ENCODE data around the gene ANXA5.

ANXA5 gene

DNA sequence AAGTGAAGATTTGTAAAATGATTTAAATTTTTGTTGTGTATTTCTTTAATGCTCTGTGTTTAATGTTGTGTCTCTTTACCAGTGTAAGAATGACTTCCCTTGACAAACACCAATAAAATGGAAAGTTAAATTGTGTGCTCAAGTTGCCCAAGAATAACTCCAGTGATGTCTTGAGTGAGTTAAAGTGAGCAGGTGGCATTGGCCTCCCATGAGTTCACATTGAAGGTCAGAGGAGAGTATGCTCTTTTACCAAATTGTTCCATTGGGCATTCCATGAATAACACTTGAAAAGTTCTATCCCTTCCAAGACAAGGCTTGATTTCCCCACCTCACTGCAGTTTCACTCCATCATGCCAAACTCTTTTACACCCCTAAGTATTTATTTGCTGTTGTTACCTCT is 4.5 kb downstream of the ANXA5 start:
- H4K20me1 ChIP-seq (ENCODE audit: insufficient read depth), result no peaks in the 10 kb centered on the region
- H3K4me3 ChIP-seq (IDR thresholded peaks at IDR 0.05; ENCODE audit: insufficient read depth, low read depth, low read length), result no peak overlapping the region
- H3K4me2 ChIP-seq, result no peak overlapping the region
- H3K9ac ChIP-seq, result no peak overlapping the region
- no peak overlapping the region for H3K27ac ChIP-seq
- H3K4me1 ChIP-seq (ENCODE audit: low read depth, poor library complexity, severe bottlenecking), result peaks cover 49% of the 10 kb centered on the region
- no peak overlapping the region for H2AFZ ChIP-seq (ENCODE audit: low read depth)
- TF ChIP-seq, protein P1, sequence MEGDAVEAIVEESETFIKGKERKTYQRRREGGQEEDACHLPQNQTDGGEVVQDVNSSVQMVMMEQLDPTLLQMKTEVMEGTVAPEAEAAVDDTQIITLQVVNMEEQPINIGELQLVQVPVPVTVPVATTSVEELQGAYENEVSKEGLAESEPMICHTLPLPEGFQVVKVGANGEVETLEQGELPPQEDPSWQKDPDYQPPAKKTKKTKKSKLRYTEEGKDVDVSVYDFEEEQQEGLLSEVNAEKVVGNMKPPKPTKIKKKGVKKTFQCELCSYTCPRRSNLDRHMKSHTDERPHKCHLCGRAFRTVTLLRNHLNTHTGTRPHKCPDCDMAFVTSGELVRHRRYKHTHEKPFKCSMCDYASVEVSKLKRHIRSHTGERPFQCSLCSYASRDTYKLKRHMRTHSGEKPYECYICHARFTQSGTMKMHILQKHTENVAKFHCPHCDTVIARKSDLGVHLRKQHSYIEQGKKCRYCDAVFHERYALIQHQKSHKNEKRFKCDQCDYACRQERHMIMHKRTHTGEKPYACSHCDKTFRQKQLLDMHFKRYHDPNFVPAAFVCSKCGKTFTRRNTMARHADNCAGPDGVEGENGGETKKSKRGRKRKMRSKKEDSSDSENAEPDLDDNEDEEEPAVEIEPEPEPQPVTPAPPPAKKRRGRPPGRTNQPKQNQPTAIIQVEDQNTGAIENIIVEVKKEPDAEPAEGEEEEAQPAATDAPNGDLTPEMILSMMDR (conservative IDR thresholded peaks at IDR 0.05; ENCODE audit: low read depth, low read length), result no peak
- no peaks in the 10 kb centered on the region for H3K27me3 ChIP-seq (ENCODE audit: insufficient read depth, low read depth)
- H3K79me2 ChIP-seq (ENCODE audit: insufficient read depth, low read depth), result peaks cover 76% of the 10 kb centered on the region
- no peaks in the 10 kb centered on the region for H3K36me3 ChIP-seq (ENCODE audit: insufficient read depth)

DNA sequence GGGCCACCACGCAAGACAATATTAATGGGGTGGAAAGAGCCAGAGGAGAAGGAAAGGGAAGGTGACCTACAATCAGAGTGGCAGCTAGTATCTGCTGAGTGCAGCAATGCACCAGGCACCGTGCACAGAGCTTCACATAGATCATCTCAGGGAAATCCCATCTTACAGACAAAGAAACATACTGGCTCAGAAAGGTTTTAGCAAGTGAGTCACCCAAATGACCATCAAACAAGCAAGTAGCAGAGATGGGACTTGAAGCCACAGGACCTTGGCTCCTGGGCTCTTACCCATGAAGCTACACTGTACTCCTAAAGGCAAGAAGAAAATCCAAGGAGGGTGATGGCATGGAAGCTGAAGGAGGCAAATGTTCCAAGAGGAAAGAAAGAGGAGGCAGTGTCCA is 6.8 kb downstream of the ANXA5 start:
- Histone ChIP-seq H3K36me3 (ENCODE audit: insufficient read depth) (no peaks in the 10 kb centered on the region), H2AFZ (ENCODE audit: low read depth) (no peak overlapping the region), H3K27me3 (ENCODE audit: insufficient read depth, low read depth) (no peaks in the 10 kb centered on the region), H3K4me2 (peak overlapping the region; percentile 11; the same call in 1 of the 2 replicates), H3K9ac (no peak overlapping the region), H3K4me3 (IDR thresholded peaks at IDR 0.05; ENCODE audit: insufficient read depth, low read depth, low read length) (no peak overlapping the region), H4K20me1 (ENCODE audit: insufficient read depth) (no peaks in the 10 kb centered on the region), H3K27ac (no peak overlapping the region; the same call in 1 of the 2 replicates), H3K79me2 (ENCODE audit: insufficient read depth, low read depth) (peaks cover 64% of the 10 kb centered on the region), H3K4me1 (ENCODE audit: low read depth, poor library complexity, severe bottlenecking) (peaks cover 43% of the 10 kb centered on the region)
- TF ChIP-seq, protein P1 (conservative IDR thresholded peaks at IDR 0.05; ENCODE audit: low read depth, low read length), result no peak

DNA sequence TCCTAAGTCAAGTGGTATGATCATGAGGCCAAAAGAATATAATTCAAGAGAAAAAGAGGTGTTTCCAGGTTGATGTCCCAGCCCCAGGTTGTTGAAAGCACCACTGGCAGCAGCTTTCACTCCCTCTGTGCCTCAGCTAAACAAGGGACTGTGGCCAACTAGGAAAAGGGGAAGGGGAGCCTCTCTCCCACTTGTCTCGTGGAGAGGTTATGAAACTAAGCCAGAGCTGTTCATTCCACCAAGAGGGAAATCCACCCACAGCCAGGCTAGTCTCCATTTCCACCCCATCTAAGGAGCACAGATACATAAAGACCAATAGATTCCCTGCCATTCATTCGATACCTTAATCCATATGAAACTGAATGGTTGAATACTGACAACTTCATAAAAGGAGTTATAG is 8.1 kb downstream of the ANXA5 start:
- no peaks in the 10 kb centered on the region for H3K36me3 ChIP-seq (ENCODE audit: insufficient read depth)
- H3K27me3 ChIP-seq (ENCODE audit: insufficient read depth, low read depth), result no peaks in the 10 kb centered on the region
- H3K4me2 ChIP-seq, result no peak overlapping the region
- peaks cover 55% of the 10 kb centered on the region for H3K79me2 ChIP-seq (ENCODE audit: insufficient read depth, low read depth)
- H3K27ac ChIP-seq, result no peak overlapping the region
- H2AFZ ChIP-seq (ENCODE audit: low read depth), result no peak overlapping the region
- H4K20me1 ChIP-seq (ENCODE audit: insufficient read depth), result no peaks in the 10 kb centered on the region
- H3K9ac ChIP-seq, result no peak overlapping the region
- TF ChIP-seq, protein P1 (conservative IDR thresholded peaks at IDR 0.05; ENCODE audit: low read depth, low read length), result no peak
- H3K4me3 ChIP-seq (IDR thresholded peaks at IDR 0.05; ENCODE audit: insufficient read depth, low read depth, low read length), result no peak overlapping the region
- peaks cover 34% of the 10 kb centered on the region for H3K4me1 ChIP-seq (ENCODE audit: low read depth, poor library complexity, severe bottlenecking)

DNA sequence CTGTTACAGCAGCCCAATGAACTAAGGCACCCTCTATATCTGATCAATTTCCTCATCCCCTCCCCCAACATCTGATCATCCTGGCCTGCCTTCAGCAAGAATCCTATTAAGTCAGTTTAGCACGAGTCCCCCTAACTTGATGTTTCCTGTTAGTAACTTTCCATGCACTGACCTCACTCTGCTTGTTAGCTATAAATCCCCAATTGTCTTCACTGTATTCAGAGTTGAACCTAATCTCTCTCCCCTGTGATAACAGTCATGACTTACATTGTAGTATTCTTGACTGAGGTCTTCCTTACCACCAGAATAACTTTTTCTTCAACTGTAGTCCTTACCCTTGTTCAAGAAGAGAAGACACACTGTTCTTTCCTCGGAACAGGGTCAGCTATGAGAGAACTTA is 8.5 kb downstream of the ANXA5 start:
- no peak overlapping the region for H3K4me2 ChIP-seq
- H3K4me1 ChIP-seq (ENCODE audit: low read depth, poor library complexity, severe bottlenecking), result peaks cover 34% of the 10 kb centered on the region
- no peak overlapping the region for H3K4me3 ChIP-seq (IDR thresholded peaks at IDR 0.05; ENCODE audit: insufficient read depth, low read depth, low read length)
- peaks cover 51% of the 10 kb centered on the region for H3K79me2 ChIP-seq (ENCODE audit: insufficient read depth, low read depth)
- no peaks in the 10 kb centered on the region for H3K27me3 ChIP-seq (ENCODE audit: insufficient read depth, low read depth)
- no peak overlapping the region for H2AFZ ChIP-seq (ENCODE audit: low read depth)
- no peaks in the 10 kb centered on the region for H3K36me3 ChIP-seq (ENCODE audit: insufficient read depth)
- TF ChIP-seq, protein P1 (conservative IDR thresholded peaks at IDR 0.05; ENCODE audit: low read depth, low read length), result no peak
- no peaks in the 10 kb centered on the region for H4K20me1 ChIP-seq (ENCODE audit: insufficient read depth)
- no peak overlapping the region for H3K27ac ChIP-seq
- H3K9ac ChIP-seq, result no peak overlapping the region
